Measurements from ENCODE around the gene SPRN.

The SPRN gene

DNA sequence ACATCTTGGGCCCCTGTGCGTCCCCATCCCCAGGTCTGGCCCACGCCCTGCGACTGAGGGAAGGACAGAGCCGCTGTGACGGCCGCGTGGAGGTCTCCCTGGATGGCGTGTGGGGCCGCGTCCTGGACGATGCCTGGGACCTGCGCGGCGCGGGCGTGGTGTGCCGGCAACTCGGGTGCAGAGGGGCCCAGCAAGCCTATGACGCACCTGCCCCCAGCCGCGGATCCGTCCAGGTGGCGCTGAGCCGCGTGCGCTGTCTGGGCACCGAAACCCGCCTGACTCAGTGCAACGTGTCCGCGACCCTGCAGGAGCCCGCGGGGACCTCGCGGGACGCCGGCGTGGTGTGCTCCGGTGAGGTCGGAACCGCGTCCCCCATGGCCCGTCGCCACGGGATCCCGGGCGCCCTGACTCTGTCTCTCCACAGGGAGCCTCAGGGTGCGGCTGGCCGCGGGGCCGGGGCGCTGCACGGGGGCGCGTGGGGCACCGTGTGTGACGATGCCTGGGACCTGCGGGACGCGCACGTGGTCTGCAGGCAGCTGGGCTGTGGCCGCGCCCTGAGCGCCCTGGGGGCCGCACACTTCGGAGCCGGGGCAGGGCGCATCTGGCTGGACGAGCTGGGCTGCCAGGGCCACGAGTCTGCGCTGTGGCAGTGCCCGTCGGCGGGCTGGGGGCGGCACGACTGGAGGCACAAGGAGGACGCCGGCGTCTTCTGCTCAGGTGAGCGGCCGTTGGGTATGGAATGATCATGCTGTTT, 35.2 kb upstream of the SPRN start:
- TF ChIP-seq, protein P1, sequence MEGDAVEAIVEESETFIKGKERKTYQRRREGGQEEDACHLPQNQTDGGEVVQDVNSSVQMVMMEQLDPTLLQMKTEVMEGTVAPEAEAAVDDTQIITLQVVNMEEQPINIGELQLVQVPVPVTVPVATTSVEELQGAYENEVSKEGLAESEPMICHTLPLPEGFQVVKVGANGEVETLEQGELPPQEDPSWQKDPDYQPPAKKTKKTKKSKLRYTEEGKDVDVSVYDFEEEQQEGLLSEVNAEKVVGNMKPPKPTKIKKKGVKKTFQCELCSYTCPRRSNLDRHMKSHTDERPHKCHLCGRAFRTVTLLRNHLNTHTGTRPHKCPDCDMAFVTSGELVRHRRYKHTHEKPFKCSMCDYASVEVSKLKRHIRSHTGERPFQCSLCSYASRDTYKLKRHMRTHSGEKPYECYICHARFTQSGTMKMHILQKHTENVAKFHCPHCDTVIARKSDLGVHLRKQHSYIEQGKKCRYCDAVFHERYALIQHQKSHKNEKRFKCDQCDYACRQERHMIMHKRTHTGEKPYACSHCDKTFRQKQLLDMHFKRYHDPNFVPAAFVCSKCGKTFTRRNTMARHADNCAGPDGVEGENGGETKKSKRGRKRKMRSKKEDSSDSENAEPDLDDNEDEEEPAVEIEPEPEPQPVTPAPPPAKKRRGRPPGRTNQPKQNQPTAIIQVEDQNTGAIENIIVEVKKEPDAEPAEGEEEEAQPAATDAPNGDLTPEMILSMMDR (IDR thresholded peaks at IDR 0.05; ENCODE audit: extremely low read depth, missing control alignments), result no peak
- no peak for DNase-seq (ENCODE audit: low spot score)

DNA sequence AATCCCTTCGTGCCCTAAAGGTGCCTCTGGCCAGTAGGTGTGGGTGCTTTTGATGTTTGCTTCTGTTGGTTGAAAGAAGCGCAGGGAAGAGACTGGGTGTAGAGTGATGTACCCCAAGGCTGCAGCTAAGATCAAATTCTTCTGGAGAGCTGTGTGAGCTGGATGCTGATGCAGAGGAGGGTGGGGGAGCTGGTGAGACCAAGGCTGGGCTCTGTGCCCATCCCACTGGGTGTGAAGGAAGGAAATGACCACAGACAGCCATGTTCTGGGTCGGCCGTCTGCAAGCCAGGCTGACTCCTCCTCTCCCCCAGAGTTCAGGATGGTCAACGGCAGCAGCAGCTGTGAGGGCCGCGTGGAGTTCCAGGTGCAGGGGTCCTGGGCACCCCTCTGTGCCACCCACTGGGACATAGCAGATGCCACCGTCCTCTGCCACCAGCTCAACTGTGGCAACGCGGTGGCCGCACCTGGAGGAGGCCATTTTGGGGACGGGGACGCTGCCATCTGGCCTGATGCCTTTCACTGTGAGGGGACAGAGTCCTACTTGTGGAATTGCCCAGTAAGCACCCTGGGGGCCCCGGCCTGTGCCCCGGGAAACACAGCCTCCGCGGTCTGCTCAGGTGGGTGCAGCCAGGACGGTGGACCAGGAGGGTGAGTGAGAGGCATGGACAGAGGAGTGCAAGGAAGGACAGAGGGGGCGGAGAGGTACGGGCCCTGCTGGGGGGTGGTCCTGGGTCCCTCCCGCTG, 34.5 kb upstream of the SPRN start:
- no peak for DNase-seq (ENCODE audit: low spot score)

DNA sequence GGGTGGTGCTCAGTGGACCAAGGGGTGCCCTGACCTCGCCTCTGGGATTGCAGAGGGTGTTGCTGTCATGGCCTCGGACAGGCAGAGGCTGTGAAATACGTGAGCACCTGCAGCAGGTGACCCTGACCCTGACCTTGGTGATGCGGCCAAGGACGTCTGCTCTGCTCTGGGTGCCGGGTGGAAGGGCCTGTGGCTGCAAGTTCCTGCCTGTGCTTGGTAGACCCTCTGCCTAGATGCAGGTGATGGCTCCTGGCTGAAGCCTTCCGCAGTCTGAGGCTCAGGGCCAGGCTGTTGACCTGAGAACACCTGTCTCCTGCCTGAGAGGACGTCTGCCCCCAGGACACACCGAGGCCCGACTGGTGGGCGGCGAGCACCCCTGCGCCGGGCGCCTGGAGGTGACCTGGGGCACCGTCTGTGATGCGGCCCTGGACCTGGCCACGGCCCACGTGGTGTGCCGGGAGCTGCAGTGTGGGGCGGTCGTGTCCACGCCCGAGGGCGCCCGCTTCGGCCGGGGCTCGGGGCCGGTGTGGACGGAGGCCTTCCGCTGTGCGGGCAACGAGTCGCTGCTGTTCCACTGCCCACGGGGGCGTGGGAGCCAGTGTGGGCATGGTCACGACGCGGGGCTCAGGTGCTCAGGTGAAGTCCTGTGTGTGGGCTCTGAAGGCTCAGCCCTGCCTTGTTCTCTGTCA, 33.7 kb upstream of the SPRN start:
- TF ChIP-seq, protein P1 (IDR thresholded peaks at IDR 0.05; ENCODE audit: extremely low read depth, missing control alignments), result no peak

More for the DNA sequence above, 34.5 kb upstream of the SPRN start:
- TF ChIP-seq, protein P1 (IDR thresholded peaks at IDR 0.05; ENCODE audit: extremely low read depth, missing control alignments), result no peak

DNA sequence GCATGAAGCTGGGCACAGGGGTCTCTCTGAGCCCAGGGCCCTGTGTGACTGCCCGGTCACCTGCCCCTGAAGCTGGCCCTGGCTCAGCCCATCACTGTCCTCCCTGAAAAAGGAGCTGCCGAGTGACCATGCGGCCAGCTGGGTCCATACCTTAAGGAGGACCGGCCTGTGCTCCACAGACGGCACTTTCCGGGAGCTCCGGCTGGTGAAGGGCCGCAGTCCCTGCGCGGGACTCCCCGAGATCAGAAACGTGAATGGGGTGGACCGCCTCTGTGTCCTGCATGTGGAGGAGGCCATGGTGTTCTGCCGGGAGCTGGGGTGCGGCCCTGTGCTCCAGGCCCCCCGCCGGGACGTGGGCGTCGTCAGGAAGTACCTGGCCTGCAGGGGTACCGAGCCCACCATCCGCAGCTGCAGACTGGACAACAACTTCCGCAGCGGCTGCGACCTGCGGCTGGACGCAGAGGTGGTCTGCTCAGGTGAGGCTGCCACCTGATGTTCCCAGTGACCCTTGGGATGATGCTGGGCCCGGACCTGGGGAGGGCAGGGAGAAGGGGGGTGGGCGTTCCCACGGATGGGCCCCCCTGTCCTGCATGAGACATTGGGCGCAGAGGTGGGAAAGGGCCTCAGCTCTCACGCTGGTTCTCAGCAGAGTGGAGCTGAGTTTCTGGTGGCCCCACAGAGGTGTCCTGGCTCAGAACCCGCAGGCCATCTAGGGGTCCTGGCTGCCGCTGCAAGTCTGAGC, 32.8 kb upstream of the SPRN start:
- TF ChIP-seq, protein P1 (IDR thresholded peaks at IDR 0.05; ENCODE audit: extremely low read depth, missing control alignments), result no peak
- no peak for DNase-seq (ENCODE audit: low spot score)

More for the DNA sequence above, 33.7 kb upstream of the SPRN start:
- DNase-seq (ENCODE audit: low spot score), result no peak

DNA sequence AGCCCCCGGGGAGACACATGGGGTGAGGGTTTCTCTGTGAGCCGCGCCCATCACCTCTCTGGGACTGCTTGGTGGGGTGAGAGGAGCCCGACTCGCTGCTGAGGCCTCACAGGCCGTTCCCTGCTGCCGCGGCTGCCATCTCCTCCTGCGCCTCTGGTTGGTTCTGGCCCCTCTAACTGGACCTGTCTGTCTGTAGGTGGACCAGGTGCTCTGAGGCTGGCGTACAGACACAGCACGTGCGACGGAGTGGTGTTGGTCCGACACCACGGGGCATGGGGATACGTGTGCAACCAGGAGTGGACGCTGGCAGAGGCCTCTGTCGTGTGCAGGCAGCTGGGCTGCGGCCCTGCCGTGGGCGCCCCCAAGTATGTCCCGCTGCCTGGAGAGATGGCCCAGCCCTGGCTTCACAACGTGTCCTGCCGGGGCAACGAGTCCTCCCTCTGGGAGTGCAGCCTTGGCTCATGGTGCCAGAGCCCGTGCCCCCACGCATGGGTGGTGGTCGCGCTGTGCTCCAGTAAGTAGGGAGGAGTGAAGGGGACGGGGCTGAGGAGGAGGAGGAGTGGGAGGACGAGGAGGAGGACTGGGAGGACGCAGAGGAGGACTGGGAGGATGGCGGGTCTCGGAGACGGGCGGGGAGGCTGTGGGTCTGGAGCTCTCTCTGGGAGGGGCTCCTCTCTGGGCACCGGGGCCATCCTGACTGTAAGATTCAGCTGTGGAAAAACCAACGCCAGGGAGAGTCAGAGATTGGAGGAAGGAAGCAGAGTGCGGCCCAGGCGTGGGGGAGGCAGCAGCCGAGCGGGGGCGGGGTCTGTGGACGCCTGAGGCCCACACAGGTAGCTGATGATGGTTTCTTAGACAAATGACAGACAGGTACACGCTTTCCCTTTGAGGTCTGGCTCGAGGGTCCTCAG, 31.9 kb upstream of the SPRN start:
- TF ChIP-seq, protein P1 (IDR thresholded peaks at IDR 0.05; ENCODE audit: extremely low read depth, missing control alignments), result no peak
- no peak for DNase-seq (ENCODE audit: low spot score)

DNA sequence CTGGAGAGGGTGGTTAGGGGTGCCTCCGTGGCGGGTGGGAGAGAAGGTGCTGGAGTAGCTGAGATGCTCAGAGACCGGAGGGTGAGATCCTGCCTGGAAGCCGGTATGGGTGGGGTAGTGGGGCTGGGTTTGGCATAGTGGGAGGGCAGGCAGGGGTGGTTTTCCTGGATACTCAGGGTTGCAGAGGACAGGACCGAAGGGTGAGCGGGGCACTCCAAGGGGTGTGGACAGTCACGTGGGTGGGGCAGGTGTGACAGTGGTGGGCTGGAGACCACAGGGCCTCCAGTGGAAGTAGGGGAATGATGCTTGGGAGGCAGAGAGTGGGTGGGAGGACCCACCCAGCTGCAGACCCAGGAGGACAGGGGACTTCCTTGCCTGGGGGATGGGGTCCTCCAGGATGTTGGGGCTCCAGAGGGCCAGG, 31.2 kb upstream of the SPRN start:
- TF ChIP-seq, protein P1 (IDR thresholded peaks at IDR 0.05; ENCODE audit: extremely low read depth, missing control alignments), result no peak
- DNase-seq (ENCODE audit: low spot score), result no peak

Data from GM20000 (cell line).